Sigmoid colon (tissue), 4 donors: ENCODE results near the gene CCDC188.

Experiments
- EP300 ChIP-seq, 4 donors: sonication (generic); formaldehyde crosslinking; IDR thresholded peaks; one replicate each; pipeline ENCODE4 v1.6.1; 2017; ENCODE audit warnings: antibody characterized with exemption in 4 of 4
- POLR2A ChIP-seq, 2 donors: fragments of 450-650 bp; IDR thresholded peaks; one replicate each; pipeline ENCODE4 v1.6.1; 2016; ENCODE audit warnings: antibody characterized with exemption in 2 of 2, mild to moderate bottlenecking in 2 of 2, moderate library complexity in 2 of 2
- POLR2AphosphoS5 ChIP-seq, 4 donors: sonication (generic); formaldehyde crosslinking; IDR thresholded peaks; one replicate each; pipeline ENCODE4 v1.6.1; 2017; ENCODE audit warnings: antibody characterized with exemption in 4 of 4
- TF ChIP-seq, protein P1 (sequence below), 4 experiments: fragments of 450-650 bp in 3 of 4; fragments of 200-600 bp in 1 of 4; IDR thresholded peaks; one replicate each; pipeline ENCODE4 v1.5.1; 2016 to 2019; ENCODE audit warnings: antibody characterized with exemption in 4 of 4, mild to moderate bottlenecking in 3 of 4, moderate library complexity in 2 of 4

DNA sequence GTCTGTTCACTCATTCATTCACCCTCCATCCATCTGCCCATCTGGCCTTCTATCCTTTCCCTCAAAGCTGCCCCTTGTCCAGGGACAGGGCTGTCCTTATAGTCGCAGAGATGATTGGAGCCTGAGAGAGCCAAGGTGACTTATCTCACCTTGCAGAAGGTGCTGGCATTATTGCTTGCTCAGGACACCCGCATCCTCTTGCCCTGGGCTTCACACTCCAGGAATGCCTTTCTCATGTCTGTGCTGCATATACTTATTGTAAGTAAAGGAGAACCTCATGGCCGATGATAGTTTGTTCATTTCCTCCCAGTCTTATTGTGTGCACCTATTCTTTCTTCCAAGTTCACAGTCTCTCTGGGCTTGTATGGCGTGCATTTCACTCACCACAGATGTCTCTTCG is 49.1 kb upstream of the CCDC188 start:
- TF ChIP-seq, protein P1, sequence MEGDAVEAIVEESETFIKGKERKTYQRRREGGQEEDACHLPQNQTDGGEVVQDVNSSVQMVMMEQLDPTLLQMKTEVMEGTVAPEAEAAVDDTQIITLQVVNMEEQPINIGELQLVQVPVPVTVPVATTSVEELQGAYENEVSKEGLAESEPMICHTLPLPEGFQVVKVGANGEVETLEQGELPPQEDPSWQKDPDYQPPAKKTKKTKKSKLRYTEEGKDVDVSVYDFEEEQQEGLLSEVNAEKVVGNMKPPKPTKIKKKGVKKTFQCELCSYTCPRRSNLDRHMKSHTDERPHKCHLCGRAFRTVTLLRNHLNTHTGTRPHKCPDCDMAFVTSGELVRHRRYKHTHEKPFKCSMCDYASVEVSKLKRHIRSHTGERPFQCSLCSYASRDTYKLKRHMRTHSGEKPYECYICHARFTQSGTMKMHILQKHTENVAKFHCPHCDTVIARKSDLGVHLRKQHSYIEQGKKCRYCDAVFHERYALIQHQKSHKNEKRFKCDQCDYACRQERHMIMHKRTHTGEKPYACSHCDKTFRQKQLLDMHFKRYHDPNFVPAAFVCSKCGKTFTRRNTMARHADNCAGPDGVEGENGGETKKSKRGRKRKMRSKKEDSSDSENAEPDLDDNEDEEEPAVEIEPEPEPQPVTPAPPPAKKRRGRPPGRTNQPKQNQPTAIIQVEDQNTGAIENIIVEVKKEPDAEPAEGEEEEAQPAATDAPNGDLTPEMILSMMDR (IDR thresholded peaks at IDR 0.05) = no peak
- TF ChIP-seq POLR2A (IDR thresholded peaks at IDR 0.05) (no peak), EP300 (IDR thresholded peaks at IDR 0.05) (no peak), POLR2AphosphoS5 (IDR thresholded peaks at IDR 0.05) (no peak)
